Tibial artery (tissue), 4 donors: Measurements from ENCODE around the gene CREB1.

Experiments used
- DNase-seq, 2 donors: peaks; one replicate each; pipeline ENCODE4 v3.0.0-alpha.2; 2019
- H3K27ac ChIP-seq, 2 donors: fragments of 200-600 bp; sonication (generic) in 1 of 2; 1 replicate in 1 of 2; 2 replicates in 1 of 2; pipeline ENCODE4 v1.5.1; 2018 to 2019; ENCODE audit warnings: mild to moderate bottlenecking in 1 of 2
- H3K27me3 ChIP-seq, 2 donors: fragments of 200-600 bp; sonication (generic) in 1 of 2; one replicate each; pipeline versions ENCODE4 v1.5.1 to v1.6.0; 2016 to 2019
- H3K36me3 ChIP-seq, 3 donors: fragments of 200-600 bp; sonication (generic) in 2 of 3; one replicate each; pipeline ENCODE4 v1.5.1; 2016 to 2019; ENCODE audit warnings: mild to moderate bottlenecking in 2 of 3
- H3K4me1 ChIP-seq, 4 donors: fragments of 200-600 bp; sonication (generic) in 2 of 4; 1 replicate in 3 of 4; 2 replicates in 1 of 4; pipeline ENCODE4 v1.5.1; 2016 to 2019
- H3K4me3 ChIP-seq, 2 donors: fragments of 200-600 bp; sonication (generic) in 1 of 2; 1 replicate in 1 of 2; 2 replicates in 1 of 2; pipeline ENCODE4 v1.5.1; 2018 to 2019; ENCODE audit warnings: mild to moderate bottlenecking in 2 of 2
- H3K9me3 ChIP-seq, 3 donors: fragments of 200-600 bp; sonication (generic) in 1 of 3; one replicate each; pipeline ENCODE4 v1.5.1; 2016 to 2019
- intact Hi-C: fragments of 100-400 bp; cut with DNase I; formaldehyde crosslinking; loops from one replicate; pipeline ENCODE4 v1.15.0; 2023; ENCODE audit warnings: low total_unique reads
- TF ChIP-seq, protein P1 (sequence below), 2 experiments: fragments of 200-600 bp in 1 of 2; fragments of 450-650 bp in 1 of 2; IDR thresholded peaks; one replicate each; pipeline ENCODE4 v1.5.1; 2017 to 2019; ENCODE audit warnings: antibody characterized with exemption in 2 of 2, mild to moderate bottlenecking in 1 of 2, moderate library complexity in 1 of 2

Gene CREB1

DNA sequence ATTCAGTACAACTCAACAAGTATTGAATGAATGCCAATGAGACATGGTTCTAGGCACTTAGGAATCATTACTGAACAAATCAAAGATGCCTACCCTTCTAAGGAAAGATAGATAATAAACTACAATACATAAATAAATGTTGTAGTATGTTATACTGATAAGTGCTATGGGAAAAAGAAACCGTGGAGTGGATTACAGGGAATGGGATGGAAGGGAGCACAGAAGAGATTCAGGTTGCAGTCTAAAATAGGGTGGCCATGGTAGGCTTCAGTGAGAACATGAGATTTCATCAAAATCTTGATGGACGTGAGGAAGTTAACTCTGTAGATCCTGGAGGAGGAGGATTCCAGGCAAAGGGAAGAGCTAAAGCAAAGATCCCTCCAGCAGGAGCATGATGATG, 17.9 kb upstream of the CREB1 start:
- no peak for DNase-seq
- intact Hi-C loops: no loop called here
- H3K9me3 ChIP-seq: no peaks in the 10 kb centered on the region
- TF ChIP-seq, protein P1, sequence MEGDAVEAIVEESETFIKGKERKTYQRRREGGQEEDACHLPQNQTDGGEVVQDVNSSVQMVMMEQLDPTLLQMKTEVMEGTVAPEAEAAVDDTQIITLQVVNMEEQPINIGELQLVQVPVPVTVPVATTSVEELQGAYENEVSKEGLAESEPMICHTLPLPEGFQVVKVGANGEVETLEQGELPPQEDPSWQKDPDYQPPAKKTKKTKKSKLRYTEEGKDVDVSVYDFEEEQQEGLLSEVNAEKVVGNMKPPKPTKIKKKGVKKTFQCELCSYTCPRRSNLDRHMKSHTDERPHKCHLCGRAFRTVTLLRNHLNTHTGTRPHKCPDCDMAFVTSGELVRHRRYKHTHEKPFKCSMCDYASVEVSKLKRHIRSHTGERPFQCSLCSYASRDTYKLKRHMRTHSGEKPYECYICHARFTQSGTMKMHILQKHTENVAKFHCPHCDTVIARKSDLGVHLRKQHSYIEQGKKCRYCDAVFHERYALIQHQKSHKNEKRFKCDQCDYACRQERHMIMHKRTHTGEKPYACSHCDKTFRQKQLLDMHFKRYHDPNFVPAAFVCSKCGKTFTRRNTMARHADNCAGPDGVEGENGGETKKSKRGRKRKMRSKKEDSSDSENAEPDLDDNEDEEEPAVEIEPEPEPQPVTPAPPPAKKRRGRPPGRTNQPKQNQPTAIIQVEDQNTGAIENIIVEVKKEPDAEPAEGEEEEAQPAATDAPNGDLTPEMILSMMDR (IDR thresholded peaks at IDR 0.05): no peak
- peaks cover 0 to 26% (median 6%) of the 10 kb centered on the region in 4 donors for H3K4me1 ChIP-seq
- H3K36me3 ChIP-seq: no peaks in the 10 kb centered on the region
- no peak overlapping the region for H3K4me3 ChIP-seq
- no peaks in the 10 kb centered on the region for H3K27me3 ChIP-seq
- no peak overlapping the region for H3K27ac ChIP-seq

DNA sequence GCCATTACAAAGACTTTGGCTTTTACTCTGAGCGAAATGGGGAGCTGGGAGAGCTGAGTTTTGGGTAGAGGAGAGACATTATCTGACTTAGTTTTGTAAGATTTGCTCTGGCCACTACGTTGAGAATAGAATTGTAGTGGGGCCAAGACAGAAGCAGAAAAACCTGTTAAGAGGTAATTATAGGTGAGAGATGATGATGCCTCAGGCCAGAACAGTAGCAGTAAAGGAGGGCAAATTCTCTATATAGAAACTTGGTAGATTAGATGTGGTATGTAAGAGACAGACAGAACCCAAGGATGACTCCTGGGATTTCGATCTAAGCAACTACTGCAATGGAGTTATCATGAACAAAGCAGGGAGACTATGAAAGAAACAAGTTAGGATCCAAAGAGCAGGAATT, 17.4 kb upstream of the CREB1 start:
- DNase-seq: no peak
- TF ChIP-seq, protein P1 (IDR thresholded peaks at IDR 0.05): no peak
- H3K27ac ChIP-seq: no peak overlapping the region
- peaks cover 0 to 26% (median 6%) of the 10 kb centered on the region in 4 donors for H3K4me1 ChIP-seq
- no peaks in the 10 kb centered on the region for H3K9me3 ChIP-seq
- no peaks in the 10 kb centered on the region for H3K27me3 ChIP-seq
- intact Hi-C loops: no loop called here
- no peak overlapping the region for H3K4me3 ChIP-seq
- no peaks in the 10 kb centered on the region for H3K36me3 ChIP-seq

DNA sequence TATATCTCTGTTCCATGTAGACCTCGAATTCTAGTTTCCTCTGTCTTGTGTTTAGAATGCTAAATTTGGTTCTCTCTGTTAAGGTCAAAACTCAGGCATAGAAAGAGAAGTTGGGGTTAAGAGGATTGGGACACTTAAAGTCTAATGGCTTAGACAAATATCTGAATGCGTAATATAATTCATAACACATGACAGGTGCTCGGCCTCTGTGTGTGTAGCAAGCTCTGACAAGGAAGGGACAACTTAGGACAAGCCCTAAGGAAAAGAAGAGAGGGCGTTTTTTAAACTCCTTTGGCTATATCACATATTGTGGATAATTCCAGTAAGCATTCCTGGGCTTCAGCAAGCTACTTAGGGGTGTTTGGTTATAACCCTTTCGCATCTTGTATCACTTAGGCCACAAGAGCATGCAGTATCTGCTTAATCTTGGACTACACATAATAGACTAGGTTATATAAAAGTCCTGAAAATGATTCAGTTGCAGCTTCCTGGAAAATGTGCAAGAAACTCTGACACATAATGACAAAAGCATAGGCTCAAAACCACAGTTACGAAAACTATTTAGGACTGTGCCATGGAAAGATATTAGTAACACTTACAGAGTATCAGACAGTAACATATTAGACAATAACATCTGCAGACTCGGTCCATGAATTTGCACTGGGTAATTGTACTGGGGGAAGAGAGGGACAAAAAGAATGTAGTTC, 16.1 kb upstream of the CREB1 start:
- H3K4me1 ChIP-seq: peaks cover 0 to 26% (median 6%) of the 10 kb centered on the region in 4 donors
- DNase-seq: no peak
- no peak overlapping the region for H3K4me3 ChIP-seq
- no peaks in the 10 kb centered on the region for H3K9me3 ChIP-seq
- H3K36me3 ChIP-seq: no peaks in the 10 kb centered on the region
- H3K27me3 ChIP-seq: no peaks in the 10 kb centered on the region
- peak overlapping the region; percentile 8 to 58 for H3K27ac ChIP-seq
- TF ChIP-seq, protein P1 (IDR thresholded peaks at IDR 0.05): no peak
- intact Hi-C loops: no loop called here

DNA sequence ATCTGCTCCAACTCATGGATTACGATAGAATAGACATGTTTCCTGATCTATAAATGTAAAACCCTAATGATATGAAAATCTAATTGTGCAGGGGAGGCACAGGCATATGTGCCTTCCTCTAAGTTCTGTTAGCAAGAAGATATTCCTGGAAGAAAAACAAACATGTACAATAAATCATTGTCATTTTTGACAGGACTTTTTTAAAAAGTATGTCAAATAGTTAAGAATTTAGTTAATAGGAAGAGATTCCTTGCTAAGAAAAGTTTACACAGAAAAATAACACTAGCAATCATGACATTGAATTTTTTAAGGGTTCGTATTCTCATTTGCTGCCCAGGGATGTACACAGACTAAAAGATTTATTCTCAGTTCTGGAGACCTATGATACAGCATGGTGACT, 15.3 kb upstream of the CREB1 start:
- Histone ChIP-seq H3K27me3 (no peaks in the 10 kb centered on the region), H3K27ac (peak overlapping the region in 1 of 2 donors; percentile 58), H3K9me3 (no peaks in the 10 kb centered on the region), H3K36me3 (no peaks in the 10 kb centered on the region), H3K4me3 (no peak overlapping the region), H3K4me1 (peaks cover 0 to 26% (median 6%) of the 10 kb centered on the region in 4 donors)
- no peak for DNase-seq
- TF ChIP-seq, protein P1 (IDR thresholded peaks at IDR 0.05): no peak
- intact Hi-C loops: no loop called here

DNA sequence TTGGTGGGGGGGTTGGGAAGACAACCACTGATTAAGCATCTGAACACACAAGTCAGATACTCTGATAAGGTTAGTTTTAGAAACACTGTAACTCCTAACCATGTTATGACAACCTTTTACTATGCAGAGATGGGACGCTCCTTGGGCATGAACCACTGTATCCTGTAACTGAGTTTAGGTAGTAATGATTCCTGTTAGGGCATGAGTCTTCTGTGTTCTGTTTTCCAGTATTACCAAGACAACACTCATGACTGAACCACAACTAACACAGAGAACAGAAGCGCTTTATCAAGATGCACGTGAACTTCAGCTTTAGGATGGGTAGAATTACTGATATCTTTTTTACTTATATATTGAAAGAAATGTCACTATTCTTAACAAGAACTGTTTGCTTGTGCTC, 14.1 kb upstream of the CREB1 start:
- Histone ChIP-seq H3K27ac (no peak overlapping the region), H3K4me1 (peaks cover 0 to 26% (median 6%) of the 10 kb centered on the region in 4 donors), H3K27me3 (no peaks in the 10 kb centered on the region), H3K9me3 (no peaks in the 10 kb centered on the region), H3K4me3 (no peak overlapping the region), H3K36me3 (no peaks in the 10 kb centered on the region)
- intact Hi-C loops: no loop called here
- TF ChIP-seq, protein P1 (IDR thresholded peaks at IDR 0.05): no peak
- no peak for DNase-seq
